Measurements from ENCODE around the gene PTPRO.
"Not testable (repeated sequence)": the region's sequence is repeated elsewhere in the genome, so short reads cannot be mapped to it uniquely, and the experiment has no call there.

PTPRO gene

DNA sequence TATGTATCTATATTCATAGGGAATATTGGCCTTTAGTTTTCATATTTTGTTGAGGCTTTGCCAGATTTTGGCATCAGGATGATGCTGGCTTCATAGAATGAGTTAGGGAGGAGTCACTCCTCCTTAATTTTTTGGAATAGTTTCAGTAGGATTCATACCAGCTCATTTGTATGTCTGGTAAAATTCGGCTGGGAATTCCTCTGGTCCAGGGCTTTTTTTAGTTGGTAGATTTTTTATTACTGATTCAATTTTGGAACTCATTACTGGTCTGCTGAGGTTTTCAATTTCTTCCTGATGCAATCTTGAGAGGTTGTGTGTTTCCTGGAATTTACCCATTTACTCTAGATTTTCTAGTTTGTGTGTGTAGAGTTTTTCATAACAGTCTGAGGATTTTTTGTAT lies 291.7 kb downstream of the PTPRO start:
- TF ChIP-seq, protein P1, sequence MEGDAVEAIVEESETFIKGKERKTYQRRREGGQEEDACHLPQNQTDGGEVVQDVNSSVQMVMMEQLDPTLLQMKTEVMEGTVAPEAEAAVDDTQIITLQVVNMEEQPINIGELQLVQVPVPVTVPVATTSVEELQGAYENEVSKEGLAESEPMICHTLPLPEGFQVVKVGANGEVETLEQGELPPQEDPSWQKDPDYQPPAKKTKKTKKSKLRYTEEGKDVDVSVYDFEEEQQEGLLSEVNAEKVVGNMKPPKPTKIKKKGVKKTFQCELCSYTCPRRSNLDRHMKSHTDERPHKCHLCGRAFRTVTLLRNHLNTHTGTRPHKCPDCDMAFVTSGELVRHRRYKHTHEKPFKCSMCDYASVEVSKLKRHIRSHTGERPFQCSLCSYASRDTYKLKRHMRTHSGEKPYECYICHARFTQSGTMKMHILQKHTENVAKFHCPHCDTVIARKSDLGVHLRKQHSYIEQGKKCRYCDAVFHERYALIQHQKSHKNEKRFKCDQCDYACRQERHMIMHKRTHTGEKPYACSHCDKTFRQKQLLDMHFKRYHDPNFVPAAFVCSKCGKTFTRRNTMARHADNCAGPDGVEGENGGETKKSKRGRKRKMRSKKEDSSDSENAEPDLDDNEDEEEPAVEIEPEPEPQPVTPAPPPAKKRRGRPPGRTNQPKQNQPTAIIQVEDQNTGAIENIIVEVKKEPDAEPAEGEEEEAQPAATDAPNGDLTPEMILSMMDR (conservative IDR thresholded peaks at IDR 0.05), result no peak
- H3K27ac ChIP-seq, result no peak overlapping the region

DNA sequence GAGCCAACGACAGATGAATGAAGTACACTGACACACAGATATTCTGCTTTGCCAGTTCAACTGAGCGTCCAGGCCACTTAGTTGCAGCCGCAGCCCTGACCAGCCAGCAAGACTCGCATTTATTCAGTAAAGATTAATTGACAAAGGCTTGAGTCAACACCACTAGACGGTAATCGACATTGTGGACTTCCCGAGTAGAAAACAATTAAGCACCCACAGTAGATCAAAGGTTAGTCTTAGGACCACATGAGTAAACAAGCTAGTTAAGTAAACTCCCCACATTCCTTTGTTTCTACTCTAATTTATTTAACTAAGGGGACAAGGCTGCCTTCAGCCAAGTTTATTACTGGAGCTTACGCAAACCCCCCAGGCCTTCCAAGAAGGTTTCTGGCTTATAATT lies 294.2 kb downstream of the PTPRO start:
- H3K27ac ChIP-seq, result not testable (repeated sequence)

DNA sequence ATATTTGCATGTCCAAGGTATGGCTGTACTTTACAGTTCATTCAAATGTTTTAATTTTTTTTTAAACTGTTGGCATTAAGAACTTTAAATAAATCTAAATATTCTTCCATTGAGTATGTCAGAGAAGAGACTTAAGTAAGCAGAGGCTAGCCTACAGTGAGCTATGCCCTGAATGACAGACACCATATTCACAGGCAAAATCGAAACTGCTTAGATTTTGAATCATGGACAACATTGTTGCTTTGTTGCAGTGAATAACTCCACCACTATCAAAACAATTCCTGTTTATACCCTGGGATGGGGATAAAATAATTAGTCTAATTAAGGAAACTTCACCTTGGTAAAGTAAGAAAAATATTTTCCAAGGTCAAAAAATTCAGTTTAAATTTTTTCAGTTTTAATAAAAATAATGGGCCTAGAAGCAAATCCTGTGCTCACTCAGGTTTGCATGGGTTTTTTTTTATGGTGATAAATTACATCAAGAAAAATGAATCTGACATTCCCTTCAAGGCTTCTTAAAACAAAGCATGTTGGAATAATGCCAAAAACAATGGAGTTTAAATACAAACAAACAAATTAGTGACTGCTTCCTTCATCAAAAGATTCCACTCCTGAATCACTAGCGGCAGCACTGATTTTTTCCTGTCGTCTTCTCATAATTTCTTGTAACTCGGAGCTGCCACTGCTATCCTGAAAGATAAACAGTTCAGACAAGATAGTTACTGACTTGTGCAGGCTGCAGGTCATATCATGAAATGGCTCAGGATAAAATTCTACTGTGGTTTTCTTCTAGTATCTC lies 298.6 kb downstream of the PTPRO start:
- TF ChIP-seq, protein P1 (conservative IDR thresholded peaks at IDR 0.05), result no peak
- H3K27ac ChIP-seq, result no peak overlapping the region

DNA sequence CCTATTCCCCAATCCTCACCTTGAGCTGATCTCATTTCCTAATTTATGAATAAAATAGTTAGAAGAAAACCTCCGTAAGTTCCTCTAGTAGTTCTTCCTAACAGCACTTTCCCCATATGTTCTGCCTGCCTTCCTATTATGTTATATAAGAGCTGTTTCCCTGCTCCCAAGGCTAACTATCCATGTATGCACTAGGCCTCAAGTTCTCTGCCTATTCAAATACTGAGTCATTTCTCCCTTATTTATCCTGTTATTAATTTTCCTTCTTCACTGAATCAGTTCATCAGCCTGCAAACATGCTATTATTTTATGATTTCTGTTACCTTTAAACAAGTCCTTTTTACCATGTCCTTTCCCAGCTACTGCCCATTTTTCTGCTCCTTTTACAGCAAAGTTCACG lies 302.8 kb downstream of the PTPRO start:
- H3K27ac ChIP-seq, result no peak overlapping the region
- TF ChIP-seq, protein P1 (conservative IDR thresholded peaks at IDR 0.05), result no peak

DNA sequence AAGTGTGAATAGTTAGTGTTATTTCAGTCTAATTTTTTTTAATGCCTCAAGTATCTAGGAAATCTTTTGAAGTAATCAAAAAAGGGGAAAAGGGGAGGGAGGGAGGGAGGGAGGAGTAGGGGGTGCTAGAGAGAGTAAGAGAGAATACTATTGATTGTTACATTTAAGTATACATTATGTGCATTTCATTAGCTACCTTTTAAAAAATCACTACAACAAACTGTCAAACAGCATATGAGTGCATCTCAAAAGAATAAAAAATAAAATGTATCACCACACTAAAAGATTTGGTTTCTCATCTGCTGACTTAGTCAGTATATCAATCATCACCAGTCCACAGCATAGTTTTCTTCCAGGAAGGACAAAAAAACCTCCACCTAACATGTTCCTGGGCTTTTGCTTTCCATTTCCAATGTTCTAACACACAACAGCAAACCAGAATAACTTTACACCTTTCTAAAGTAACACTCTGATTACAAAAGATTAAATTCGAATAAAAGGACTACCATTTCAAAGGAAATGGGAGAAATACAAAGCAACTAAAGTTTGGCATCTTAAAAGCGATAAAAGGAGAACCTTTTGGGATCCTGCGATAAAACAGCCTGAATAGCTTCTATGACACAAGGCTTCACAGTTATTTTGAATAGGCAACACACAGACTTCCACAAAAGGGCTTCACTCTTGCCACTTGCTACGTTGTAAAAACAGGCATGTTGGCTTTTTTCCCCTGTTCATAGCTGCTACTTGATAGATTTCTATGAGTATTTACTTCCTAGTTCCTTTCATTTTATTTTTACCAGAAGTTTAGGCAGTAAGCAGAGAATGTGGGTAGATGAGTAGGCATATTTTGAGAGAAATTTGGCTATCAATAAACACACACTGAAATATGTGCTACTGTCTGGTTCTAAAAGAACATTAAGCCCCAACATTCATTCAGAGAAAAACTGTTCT lies 306.0 kb downstream of the PTPRO start:
- TF ChIP-seq, protein P1 (conservative IDR thresholded peaks at IDR 0.05), result no peak
- H3K27ac ChIP-seq, result no peak overlapping the region

GRCh38 chr12:15629108-15629507 lies 306.8 kb downstream of the PTPRO start:
- TF ChIP-seq, protein P1 (conservative IDR thresholded peaks at IDR 0.05), result no peak

DNA sequence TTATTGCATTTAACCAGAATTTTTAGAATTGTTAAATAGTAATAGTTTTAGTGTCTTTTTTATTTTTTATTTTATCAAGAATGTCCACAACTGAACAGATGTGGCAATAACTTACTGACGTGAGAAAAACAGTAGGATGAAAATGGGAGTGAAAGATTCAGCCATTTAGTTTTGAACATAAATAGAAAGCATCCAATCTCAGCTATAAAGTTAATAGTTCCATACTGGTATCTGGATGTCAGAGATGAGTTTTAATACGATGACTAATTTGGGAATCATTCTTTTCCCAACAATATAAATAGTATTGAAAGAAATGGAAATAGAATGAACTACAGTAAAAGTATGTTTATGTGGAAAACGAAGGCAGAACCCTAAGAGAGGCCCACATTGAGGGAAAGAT lies 307.5 kb downstream of the PTPRO start:
- TF ChIP-seq, protein P1 (conservative IDR thresholded peaks at IDR 0.05), result no peak
- no peak overlapping the region for H3K27ac ChIP-seq

More at GRCh38 chr12:15629108-15629507, 306.8 kb downstream of the PTPRO start:
- no peak overlapping the region for H3K27ac ChIP-seq
